Activated naive CD8-positive, alpha-beta T cell treated with anti-CD3 and anti-CD28 coated beads, Interleukin-2, amount 10 ng/mL, durations not matched to agents 7 days and 5 days (primary cell): ENCODE data around the gene HS6ST3. TPM values are rescaled to one million over a fixed set of nuclear protein-coding genes. Genes with fewer than 3 reads are reported as not detected.

Experiments used
- ATAC-seq: fragments of 150-1000 bp; cut with Tn5 transposase; one replicate; pipeline ENCODE4 v1.10.0; 2021; ENCODE audit warnings: low read depth, moderate library complexity
- POLR2A ChIA-PET: fragments of 350-600 bp; sonication (Branson Sonifier 250); formaldehyde crosslinking; loops from one replicate; lab custom pipeline; 2021; ENCODE audit warnings: antibody characterized with exemption; lab: Charles Lee
- DNase-seq: peaks from one replicate; pipeline ENCODE4 v3.0.0; 2021
- H3K27ac Mint-ChIP-seq: one replicate; pipeline ENCODE4 v1.8.0; 2022; ENCODE audit warnings: mild to moderate bottlenecking, mixed read lengths
- H3K27me3 Mint-ChIP-seq: one replicate; pipeline ENCODE4 v1.8.0; 2022; ENCODE audit warnings: mild to moderate bottlenecking, moderate library complexity, mixed read lengths
- H3K36me3 Mint-ChIP-seq: one replicate; pipeline ENCODE4 v1.8.0; 2021; ENCODE audit warnings: mild to moderate bottlenecking, mixed read lengths
- H3K4me1 Mint-ChIP-seq: one replicate; pipeline ENCODE4 v1.8.0; 2021; ENCODE audit warnings: mixed read lengths
- H3K4me3 Mint-ChIP-seq: one replicate; pipeline ENCODE4 v1.8.0; 2022; ENCODE audit warnings: mild to moderate bottlenecking, moderate library complexity, mixed read lengths
- H3K9me3 Mint-ChIP-seq: one replicate; pipeline ENCODE4 v1.8.0; 2021; ENCODE audit warnings: mixed read lengths
- total RNA-seq, 2 experiments: library from RNA; stranded (reverse); gene quantifications; one replicate each; pipeline ENCODE4 v1.2.3, GENCODE V29; 2021

The HS6ST3 gene
- total RNA-seq, 2 experiments from 2014 or later: not detected

- DNase-seq (no peak), ATAC-seq (no peak)
- Mint-ChIP-seq H3K27me3 (no peaks in the 10 kb centered on the region), H3K4me3 (no peak overlapping the region), H3K36me3 (no peaks in the 10 kb centered on the region), H3K4me1 (no peaks in the 10 kb centered on the region), H3K9me3 (peaks cover 4% of the 10 kb centered on the region), H3K27ac (no peak overlapping the region)
- POLR2A ChIA-PET: no interaction called here
Measured at GRCh38 chr13:96532804-96533203, 442.9 kb downstream of the HS6ST3 start.

GRCh38 chr13:96533408-96533807 is 443.5 kb downstream of the HS6ST3 start:
- POLR2A ChIA-PET: no interaction called here

GRCh38 chr13:96539791-96540190 is 449.9 kb downstream of the HS6ST3 start:
- POLR2A ChIA-PET: no interaction called here
- Mint-ChIP-seq H3K4me3 (no peak overlapping the region), H3K27ac (no peak overlapping the region), H3K27me3 (no peaks in the 10 kb centered on the region), H3K4me1 (no peaks in the 10 kb centered on the region), H3K9me3 (peaks cover 2% of the 10 kb centered on the region), H3K36me3 (no peaks in the 10 kb centered on the region)
- DNase-seq: no peak
- ATAC-seq: no peak

More at GRCh38 chr13:96533408-96533807, 443.5 kb downstream of the HS6ST3 start:
- DNase-seq: no peak
- Mint-ChIP-seq H3K36me3 (no peaks in the 10 kb centered on the region), H3K4me3 (no peak overlapping the region), H3K27me3 (no peaks in the 10 kb centered on the region), H3K4me1 (no peaks in the 10 kb centered on the region), H3K27ac (no peak overlapping the region), H3K9me3 (peaks cover 4% of the 10 kb centered on the region)
- no peak for ATAC-seq

- DNase-seq (no peak), ATAC-seq (no peak)
- Mint-ChIP-seq H3K36me3 (no peaks in the 10 kb centered on the region), H3K4me1 (no peaks in the 10 kb centered on the region), H3K27ac (no peak overlapping the region), H3K9me3 (no peaks in the 10 kb centered on the region), H3K27me3 (no peaks in the 10 kb centered on the region), H3K4me3 (no peak overlapping the region)
- POLR2A ChIA-PET: no interaction called here
Measured at GRCh38 chr13:96540670-96541069, 450.8 kb downstream of the HS6ST3 start.

- no peak for ATAC-seq
- Mint-ChIP-seq H3K4me1 (no peaks in the 10 kb centered on the region), H3K36me3 (no peaks in the 10 kb centered on the region), H3K4me3 (no peak overlapping the region), H3K9me3 (no peaks in the 10 kb centered on the region), H3K27me3 (no peaks in the 10 kb centered on the region), H3K27ac (no peak overlapping the region)
- no peak for DNase-seq
- POLR2A ChIA-PET: no interaction called here
Measured at GRCh38 chr13:96542986-96543385, 453.1 kb downstream of the HS6ST3 start.

GRCh38 chr13:96544957-96545356 is 455.1 kb downstream of the HS6ST3 start:
- Mint-ChIP-seq H3K27me3 (no peaks in the 10 kb centered on the region), H3K27ac (no peak overlapping the region), H3K4me3 (no peak overlapping the region), H3K36me3 (no peaks in the 10 kb centered on the region), H3K4me1 (no peaks in the 10 kb centered on the region), H3K9me3 (peaks cover 3% of the 10 kb centered on the region)
- no peak for DNase-seq
- POLR2A ChIA-PET: no interaction called here
- no peak for ATAC-seq

GRCh38 chr13:96546463-96546862 is 456.6 kb downstream of the HS6ST3 start:
- Mint-ChIP-seq H3K27me3 (no peaks in the 10 kb centered on the region), H3K4me1 (no peaks in the 10 kb centered on the region), H3K9me3 (peaks cover 3% of the 10 kb centered on the region), H3K4me3 (no peak overlapping the region), H3K27ac (no peak overlapping the region), H3K36me3 (no peaks in the 10 kb centered on the region)
- DNase-seq (no peak), ATAC-seq (no peak)
- POLR2A ChIA-PET: no interaction called here

- H3K4me3 Mint-ChIP-seq: no peak overlapping the region
- POLR2A ChIA-PET: no interaction called here
- H3K27ac Mint-ChIP-seq: no peak overlapping the region
- no peaks in the 10 kb centered on the region for H3K36me3 Mint-ChIP-seq
- ATAC-seq (no peak), DNase-seq (no peak)
- H3K27me3 Mint-ChIP-seq: no peaks in the 10 kb centered on the region
- no peaks in the 10 kb centered on the region for H3K4me1 Mint-ChIP-seq
- H3K9me3 Mint-ChIP-seq: peaks cover 6% of the 10 kb centered on the region
Measured at GRCh38 chr13:96551546-96551945, 461.6 kb downstream of the HS6ST3 start.

GRCh38 chr13:96552559-96552958 is 462.7 kb downstream of the HS6ST3 start:
- H3K36me3 Mint-ChIP-seq: no peaks in the 10 kb centered on the region
- no peak overlapping the region for H3K4me3 Mint-ChIP-seq
- H3K27ac Mint-ChIP-seq: no peak overlapping the region
- DNase-seq (no peak), ATAC-seq (no peak)
- H3K9me3 Mint-ChIP-seq: peaks cover 6% of the 10 kb centered on the region
- no peaks in the 10 kb centered on the region for H3K27me3 Mint-ChIP-seq
- POLR2A ChIA-PET: no interaction called here
- no peaks in the 10 kb centered on the region for H3K4me1 Mint-ChIP-seq

- H3K9me3 Mint-ChIP-seq: peaks cover 6% of the 10 kb centered on the region
- POLR2A ChIA-PET: no interaction called here
Measured at GRCh38 chr13:96553796-96554195, 463.9 kb downstream of the HS6ST3 start.

GRCh38 chr13:96573563-96573962 is 483.7 kb downstream of the HS6ST3 start:
- DNase-seq (no peak), ATAC-seq (no peak)
- H3K27ac Mint-ChIP-seq: no peak overlapping the region
- no peaks in the 10 kb centered on the region for H3K36me3 Mint-ChIP-seq
- H3K27me3 Mint-ChIP-seq: no peaks in the 10 kb centered on the region
- POLR2A ChIA-PET: no interaction called here
- peaks cover 5% of the 10 kb centered on the region for H3K9me3 Mint-ChIP-seq
- no peaks in the 10 kb centered on the region for H3K4me1 Mint-ChIP-seq
- no peak overlapping the region for H3K4me3 Mint-ChIP-seq

More at GRCh38 chr13:96553796-96554195, 463.9 kb downstream of the HS6ST3 start:
- Mint-ChIP-seq H3K36me3 (no peaks in the 10 kb centered on the region), H3K27ac (no peak overlapping the region), H3K27me3 (no peaks in the 10 kb centered on the region), H3K4me3 (no peak overlapping the region), H3K4me1 (no peaks in the 10 kb centered on the region)
- DNase-seq (no peak), ATAC-seq (no peak)

- Mint-ChIP-seq H3K27ac (no peak overlapping the region), H3K27me3 (no peaks in the 10 kb centered on the region), H3K9me3 (peaks cover 5% of the 10 kb centered on the region), H3K4me1 (no peaks in the 10 kb centered on the region), H3K36me3 (no peaks in the 10 kb centered on the region), H3K4me3 (no peak overlapping the region)
- DNase-seq (no peak), ATAC-seq (no peak)
- POLR2A ChIA-PET: no interaction called here
Measured at GRCh38 chr13:96575423-96576320, 485.8 kb downstream of the HS6ST3 start.

- DNase-seq: no peak
- Mint-ChIP-seq H3K4me1 (no peaks in the 10 kb centered on the region), H3K9me3 (peaks cover 7% of the 10 kb centered on the region), H3K27ac (no peak overlapping the region), H3K36me3 (no peaks in the 10 kb centered on the region), H3K27me3 (no peaks in the 10 kb centered on the region), H3K4me3 (no peak overlapping the region)
- no peak for ATAC-seq
- POLR2A ChIA-PET: no interaction called here
Measured at GRCh38 chr13:96581741-96582140, 491.8 kb downstream of the HS6ST3 start.

- Mint-ChIP-seq H3K27ac (no peak overlapping the region), H3K27me3 (no peaks in the 10 kb centered on the region), H3K4me1 (no peaks in the 10 kb centered on the region), H3K9me3 (peaks cover 2% of the 10 kb centered on the region), H3K4me3 (no peak overlapping the region), H3K36me3 (no peaks in the 10 kb centered on the region)
- DNase-seq: no peak
- no peak for ATAC-seq
- POLR2A ChIA-PET: no interaction called here
Measured at GRCh38 chr13:96615252-96615651, 525.3 kb downstream of the HS6ST3 start.
